Measurements from ENCODE around the gene L2HGDH. TPM values are rescaled to one million over a fixed set of nuclear protein-coding genes. Genes with fewer than 3 reads are reported as not detected.

The L2HGDH gene
- polyA plus RNA-seq, 1 donor (not counting 4 experiments of a cell fraction or from before 2014, with no cell fraction given) = 7.9 TPM

GRCh38 chr14:50360093-50360492, 48.1 kb upstream of the L2HGDH start:
- H3K9me3 ChIP-seq (ENCODE audit: control insufficient read depth, low read depth, low read length) = no peaks in the 10 kb centered on the region
- no peak overlapping the region for H3K4me2 ChIP-seq (ENCODE audit: control insufficient read depth, extremely low read depth, insufficient read depth, low read depth, low read length)
- DNase-seq (ENCODE audit: low read depth, low spot score) = no peak
- no peaks in the 10 kb centered on the region for H4K20me1 ChIP-seq (ENCODE audit: control insufficient read depth, extremely low read depth, insufficient read depth, low read length)
- no peak for TF ChIP-seq EZH2 (IDR thresholded peaks at IDR 0.05; ENCODE audit: low read length)
- TF ChIP-seq, protein P1, sequence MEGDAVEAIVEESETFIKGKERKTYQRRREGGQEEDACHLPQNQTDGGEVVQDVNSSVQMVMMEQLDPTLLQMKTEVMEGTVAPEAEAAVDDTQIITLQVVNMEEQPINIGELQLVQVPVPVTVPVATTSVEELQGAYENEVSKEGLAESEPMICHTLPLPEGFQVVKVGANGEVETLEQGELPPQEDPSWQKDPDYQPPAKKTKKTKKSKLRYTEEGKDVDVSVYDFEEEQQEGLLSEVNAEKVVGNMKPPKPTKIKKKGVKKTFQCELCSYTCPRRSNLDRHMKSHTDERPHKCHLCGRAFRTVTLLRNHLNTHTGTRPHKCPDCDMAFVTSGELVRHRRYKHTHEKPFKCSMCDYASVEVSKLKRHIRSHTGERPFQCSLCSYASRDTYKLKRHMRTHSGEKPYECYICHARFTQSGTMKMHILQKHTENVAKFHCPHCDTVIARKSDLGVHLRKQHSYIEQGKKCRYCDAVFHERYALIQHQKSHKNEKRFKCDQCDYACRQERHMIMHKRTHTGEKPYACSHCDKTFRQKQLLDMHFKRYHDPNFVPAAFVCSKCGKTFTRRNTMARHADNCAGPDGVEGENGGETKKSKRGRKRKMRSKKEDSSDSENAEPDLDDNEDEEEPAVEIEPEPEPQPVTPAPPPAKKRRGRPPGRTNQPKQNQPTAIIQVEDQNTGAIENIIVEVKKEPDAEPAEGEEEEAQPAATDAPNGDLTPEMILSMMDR (optimal IDR thresholded peaks at IDR 0.05 in 1 of 3, IDR thresholded peaks at IDR 0.05 in 1 of 3, conservative IDR thresholded peaks at IDR 0.05 in 1 of 3; ENCODE audit: extremely low read depth in 1 of 3, insufficient read depth in 2 of 3, low read length in 3 of 3) = no peak
- H3K9me1 ChIP-seq (ENCODE audit: control insufficient read depth, extremely low read depth, insufficient read depth, low read length) = no peaks in the 10 kb centered on the region
- peaks cover 27% of the 10 kb centered on the region for H3K4me1 ChIP-seq (ENCODE audit: control insufficient read depth, extremely low read depth, insufficient read depth, low read length)
- no peak overlapping the region for H3K27ac ChIP-seq (ENCODE audit: control insufficient read depth, insufficient read depth, low read length)
- H3K9ac ChIP-seq (ENCODE audit: control insufficient read depth, extremely low read depth, insufficient read depth, low read length) = no peak overlapping the region
- no peaks in the 10 kb centered on the region for H3K79me2 ChIP-seq (ENCODE audit: control insufficient read depth, insufficient read depth, low read length)
- H2AFZ ChIP-seq (ENCODE audit: control insufficient read depth, low read length) = no peak overlapping the region
- no peaks in the 10 kb centered on the region for H3K36me3 ChIP-seq (ENCODE audit: control insufficient read depth in 2 of 2, extremely low read depth in 1 of 2, insufficient read depth in 2 of 2, low read length in 2 of 2)
- H3K4me3 ChIP-seq (ENCODE audit: control insufficient read depth in 2 of 3, extremely low read depth in 1 of 3, insufficient read depth in 2 of 3, low read depth in 1 of 3, low read length in 3 of 3) = no peak overlapping the region
- no peak for FAIRE-seq
- dilution Hi-C loops (cut with MboI; ENCODE audit: extremely low pct_ligation_motif_present, low sequenced_read_pairs) = no loop called here
- H3K27me3 ChIP-seq (ENCODE audit: control insufficient read depth, extremely low read depth, insufficient read depth, low read length) = no peaks in the 10 kb centered on the region

- no peak for TF ChIP-seq EZH2 (IDR thresholded peaks at IDR 0.05; ENCODE audit: low read length)
- TF ChIP-seq, protein P1 (optimal IDR thresholded peaks at IDR 0.05 in 1 of 3, IDR thresholded peaks at IDR 0.05 in 1 of 3, conservative IDR thresholded peaks at IDR 0.05 in 1 of 3; ENCODE audit: extremely low read depth in 1 of 3, insufficient read depth in 2 of 3, low read length in 3 of 3) = no peak
- dilution Hi-C loops (cut with MboI; ENCODE audit: extremely low pct_ligation_motif_present, low sequenced_read_pairs) = no loop called here
- no peaks in the 10 kb centered on the region for H4K20me1 ChIP-seq (ENCODE audit: control insufficient read depth, extremely low read depth, insufficient read depth, low read length)
- no peak for FAIRE-seq
- H3K9me3 ChIP-seq (ENCODE audit: control insufficient read depth, low read depth, low read length) = no peaks in the 10 kb centered on the region
- no peaks in the 10 kb centered on the region for H3K27me3 ChIP-seq (ENCODE audit: control insufficient read depth, extremely low read depth, insufficient read depth, low read length)
- H3K79me2 ChIP-seq (ENCODE audit: control insufficient read depth, insufficient read depth, low read length) = no peaks in the 10 kb centered on the region
- no peak overlapping the region for H3K4me3 ChIP-seq (ENCODE audit: control insufficient read depth in 2 of 3, extremely low read depth in 1 of 3, insufficient read depth in 2 of 3, low read depth in 1 of 3, low read length in 3 of 3)
- DNase-seq (ENCODE audit: low read depth, low spot score) = no peak
- no peaks in the 10 kb centered on the region for H3K9me1 ChIP-seq (ENCODE audit: control insufficient read depth, extremely low read depth, insufficient read depth, low read length)
- no peak overlapping the region for H3K27ac ChIP-seq (ENCODE audit: control insufficient read depth, insufficient read depth, low read length)
- H3K36me3 ChIP-seq (ENCODE audit: control insufficient read depth in 2 of 2, extremely low read depth in 1 of 2, insufficient read depth in 2 of 2, low read length in 2 of 2) = no peaks in the 10 kb centered on the region
- H3K4me1 ChIP-seq (ENCODE audit: control insufficient read depth, extremely low read depth, insufficient read depth, low read length) = peaks cover 22% of the 10 kb centered on the region
- no peak overlapping the region for H2AFZ ChIP-seq (ENCODE audit: control insufficient read depth, low read length)
- no peak overlapping the region for H3K4me2 ChIP-seq (ENCODE audit: control insufficient read depth, extremely low read depth, insufficient read depth, low read depth, low read length)
- H3K9ac ChIP-seq (ENCODE audit: control insufficient read depth, extremely low read depth, insufficient read depth, low read length) = no peak overlapping the region
These were observed 47.6 kb upstream of the L2HGDH start for GRCh38 chr14:50359631-50360030.

All from keratinocyte (primary cell).